ENCODE data around the gene CFAP157.

DNA sequence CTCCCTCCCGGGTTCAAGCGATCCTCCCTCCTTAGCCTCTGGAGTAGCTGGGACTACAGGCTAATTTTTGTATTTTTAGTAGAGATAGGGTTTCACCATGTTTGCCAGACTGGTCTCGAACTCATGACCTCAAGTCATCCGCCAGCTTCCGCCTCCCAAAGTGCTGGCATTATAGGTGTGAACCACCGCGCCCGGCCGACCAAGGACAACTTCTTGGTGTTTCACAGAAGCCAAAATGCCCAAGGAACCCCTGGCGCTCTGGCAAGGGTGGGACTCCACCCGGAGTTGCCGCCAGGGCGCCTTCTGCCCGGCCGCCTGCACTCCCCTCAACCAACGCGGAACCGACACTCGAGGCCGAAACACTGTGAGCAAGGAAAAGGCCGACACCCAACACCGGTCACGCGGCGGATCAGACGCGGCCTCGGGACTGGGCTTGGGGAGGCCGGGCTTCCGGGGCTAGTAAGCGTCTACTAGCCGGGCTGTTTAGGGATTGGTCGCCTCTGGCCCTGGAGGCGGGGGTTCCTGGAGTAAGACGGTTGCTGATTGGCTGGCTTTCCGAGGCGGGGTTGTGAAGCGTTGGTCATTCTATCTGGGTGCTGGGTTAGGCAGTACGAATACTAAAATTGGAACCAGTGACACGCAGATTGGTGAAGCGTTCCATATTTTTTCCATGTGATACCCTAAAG is 7.7 kb upstream of the CFAP157 start:
- no peak for TF ChIP-seq ELF1 (CRISPR knock-in tag; IDR thresholded peaks at IDR 0.05)
- no peak for TF ChIP-seq ASH2L (IDR thresholded peaks at IDR 0.05; ENCODE audit: insufficient read length, low read depth, low read length)
- no peak for TF ChIP-seq ZNF768 (CRISPR knock-in tag; IDR thresholded peaks at IDR 0.05)
- TF ChIP-seq, protein P1, sequence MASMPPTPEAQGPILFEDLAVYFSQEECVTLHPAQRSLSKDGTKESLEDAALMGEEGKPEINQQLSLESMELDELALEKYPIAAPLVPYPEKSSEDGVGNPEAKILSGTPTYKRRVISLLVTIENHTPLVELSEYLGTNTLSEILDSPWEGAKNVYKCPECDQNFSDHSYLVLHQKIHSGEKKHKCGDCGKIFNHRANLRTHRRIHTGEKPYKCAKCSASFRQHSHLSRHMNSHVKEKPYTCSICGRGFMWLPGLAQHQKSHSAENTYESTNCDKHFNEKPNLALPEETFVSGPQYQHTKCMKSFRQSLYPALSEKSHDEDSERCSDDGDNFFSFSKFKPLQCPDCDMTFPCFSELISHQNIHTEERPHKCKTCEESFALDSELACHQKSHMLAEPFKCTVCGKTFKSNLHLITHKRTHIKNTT (CRISPR knock-in tag; IDR thresholded peaks at IDR 0.05), result no peak
- TF ChIP-seq KAT8 (CRISPR knock-in tag; IDR thresholded peaks at IDR 0.05), result no peak
- TF ChIP-seq RAD51 (IDR thresholded peaks at IDR 0.05; ENCODE audit: borderline replicate concordance), result no peak
